Fibroblast of villous mesenchyme (primary cell): ENCODE measurements around the gene GPX3. TPM values are rescaled to one million over a fixed set of nuclear protein-coding genes. Genes with fewer than 3 reads are reported as not detected.

ENCODE experiments used
- DNase-seq: peaks from one replicate; pipeline ENCODE4 v3.0.0-alpha.2; 2010; ENCODE audit warnings: low read depth
- H3K4me3 ChIP-seq: 2 replicates; pipeline ENCODE4 v1.5.1; 2011; ENCODE audit warnings: low read depth, mild to moderate bottlenecking, low read length
- total RNA-seq: library from RNA; depleted of rRNA; stranded (reverse); fragments of >200 nt; gene quantifications from 2 replicates; pipeline ENCODE4 v1.2.3, GENCODE V29; 2012
- TF ChIP-seq, protein P1 (sequence below): IDR thresholded peaks from 2 replicates; pipeline ENCODE4 v1.5.1; 2012; ENCODE audit warnings: low read depth, mild to moderate bottlenecking, low read length; ENCODE audit not compliant: insufficient read depth

The GPX3 gene
- total RNA-seq, 1 donor: 3.9 TPM

DNA sequence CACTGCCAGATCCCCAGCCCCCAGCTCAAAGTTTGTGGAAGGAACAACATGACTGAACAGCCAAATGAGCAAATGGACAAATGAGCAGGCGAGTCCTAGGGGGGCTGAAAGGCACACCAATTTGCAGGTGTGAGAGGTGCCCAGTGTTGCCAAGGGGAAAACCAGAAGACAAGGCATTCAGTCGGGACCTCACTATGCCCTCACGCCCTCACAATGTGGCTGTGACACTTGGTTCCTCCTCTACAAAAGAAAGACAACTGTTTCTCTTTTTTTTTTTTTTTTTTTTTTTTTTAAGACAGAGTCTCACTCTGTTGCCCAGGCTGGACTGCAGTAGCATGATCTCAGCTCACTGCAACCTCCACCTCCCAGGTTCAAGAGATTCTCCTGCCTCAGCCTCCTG, 32.4 kb downstream of the GPX3 start:
- TF ChIP-seq, protein P1, sequence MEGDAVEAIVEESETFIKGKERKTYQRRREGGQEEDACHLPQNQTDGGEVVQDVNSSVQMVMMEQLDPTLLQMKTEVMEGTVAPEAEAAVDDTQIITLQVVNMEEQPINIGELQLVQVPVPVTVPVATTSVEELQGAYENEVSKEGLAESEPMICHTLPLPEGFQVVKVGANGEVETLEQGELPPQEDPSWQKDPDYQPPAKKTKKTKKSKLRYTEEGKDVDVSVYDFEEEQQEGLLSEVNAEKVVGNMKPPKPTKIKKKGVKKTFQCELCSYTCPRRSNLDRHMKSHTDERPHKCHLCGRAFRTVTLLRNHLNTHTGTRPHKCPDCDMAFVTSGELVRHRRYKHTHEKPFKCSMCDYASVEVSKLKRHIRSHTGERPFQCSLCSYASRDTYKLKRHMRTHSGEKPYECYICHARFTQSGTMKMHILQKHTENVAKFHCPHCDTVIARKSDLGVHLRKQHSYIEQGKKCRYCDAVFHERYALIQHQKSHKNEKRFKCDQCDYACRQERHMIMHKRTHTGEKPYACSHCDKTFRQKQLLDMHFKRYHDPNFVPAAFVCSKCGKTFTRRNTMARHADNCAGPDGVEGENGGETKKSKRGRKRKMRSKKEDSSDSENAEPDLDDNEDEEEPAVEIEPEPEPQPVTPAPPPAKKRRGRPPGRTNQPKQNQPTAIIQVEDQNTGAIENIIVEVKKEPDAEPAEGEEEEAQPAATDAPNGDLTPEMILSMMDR: no peak
- no peak overlapping the region for H3K4me3 ChIP-seq
- no peak for DNase-seq

DNA sequence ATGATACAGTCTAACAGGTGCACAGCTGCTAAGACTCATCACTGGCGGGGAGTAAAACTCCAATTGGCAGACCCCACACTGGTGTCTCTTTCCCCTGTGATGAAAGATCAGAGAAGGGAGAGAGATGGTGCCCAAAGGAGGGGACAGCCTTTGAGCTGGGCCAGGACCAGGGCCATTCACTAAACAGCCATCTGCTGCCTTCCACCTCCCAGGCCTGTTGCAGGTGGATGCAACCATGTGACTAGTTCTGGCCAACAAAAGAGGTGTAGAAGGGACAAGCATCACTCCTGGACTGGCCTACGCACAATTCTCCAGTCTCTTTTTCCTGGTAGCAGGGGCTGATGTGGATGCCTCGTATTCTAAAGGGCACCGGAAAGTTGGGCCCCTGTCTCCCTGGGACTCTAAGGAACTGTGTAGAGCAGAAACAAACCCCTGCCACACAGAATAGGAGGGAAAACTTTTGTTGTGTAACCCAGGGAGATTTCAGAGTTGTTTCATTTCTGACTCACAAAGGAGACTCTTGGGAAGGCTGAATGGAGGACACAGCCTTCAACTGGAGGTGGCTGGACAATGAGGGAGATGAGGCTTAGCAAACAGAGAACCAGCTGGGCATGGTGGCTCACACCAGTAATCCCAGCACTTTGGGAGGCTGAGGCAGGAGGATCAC, 33.5 kb downstream of the GPX3 start:
- DNase-seq: no peak
- H3K4me3 ChIP-seq: no peak overlapping the region
- TF ChIP-seq, protein P1: no peak

DNA sequence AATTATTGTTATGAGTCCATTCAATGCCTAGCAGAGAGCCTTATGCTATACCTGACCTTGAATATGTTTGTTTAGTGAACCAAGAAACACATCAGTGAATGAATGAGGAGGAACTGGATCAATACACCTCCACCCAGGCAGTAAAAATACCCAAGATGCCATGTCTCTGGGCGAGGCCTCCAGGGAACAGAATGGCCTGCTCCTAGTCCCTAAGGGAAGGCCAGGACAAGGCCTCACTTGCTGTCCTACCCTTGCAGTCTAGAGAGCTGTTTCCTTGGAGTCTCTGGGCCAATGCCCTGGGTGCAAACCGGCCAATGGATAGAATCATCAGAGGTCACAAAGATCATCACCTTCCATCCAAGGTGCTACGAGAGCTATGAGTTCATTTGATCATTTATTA, 34.3 kb downstream of the GPX3 start:
- TF ChIP-seq, protein P1: no peak
- no peak for DNase-seq
- no peak overlapping the region for H3K4me3 ChIP-seq

DNA sequence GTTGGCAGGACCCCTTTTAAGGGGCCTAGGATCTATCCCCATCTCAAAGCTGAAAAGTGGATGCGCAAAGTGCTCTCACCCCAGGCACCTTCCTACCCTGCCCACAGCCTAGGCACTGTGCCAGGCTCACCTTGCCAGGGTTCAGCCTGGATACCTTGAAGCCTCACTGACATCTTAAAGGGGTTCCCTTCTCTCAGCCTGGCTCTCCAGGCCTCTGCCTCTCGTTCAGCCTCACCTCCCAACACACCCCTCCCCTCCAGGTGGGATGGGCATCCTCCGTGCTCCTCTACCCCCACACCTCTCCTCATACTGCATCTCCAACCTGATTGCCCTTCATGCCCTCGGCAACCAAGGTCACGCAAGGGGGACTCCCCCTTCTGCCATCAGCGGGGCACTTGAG, 34.9 kb downstream of the GPX3 start:
- no peak overlapping the region for H3K4me3 ChIP-seq
- TF ChIP-seq, protein P1: no peak
- no peak for DNase-seq

DNA sequence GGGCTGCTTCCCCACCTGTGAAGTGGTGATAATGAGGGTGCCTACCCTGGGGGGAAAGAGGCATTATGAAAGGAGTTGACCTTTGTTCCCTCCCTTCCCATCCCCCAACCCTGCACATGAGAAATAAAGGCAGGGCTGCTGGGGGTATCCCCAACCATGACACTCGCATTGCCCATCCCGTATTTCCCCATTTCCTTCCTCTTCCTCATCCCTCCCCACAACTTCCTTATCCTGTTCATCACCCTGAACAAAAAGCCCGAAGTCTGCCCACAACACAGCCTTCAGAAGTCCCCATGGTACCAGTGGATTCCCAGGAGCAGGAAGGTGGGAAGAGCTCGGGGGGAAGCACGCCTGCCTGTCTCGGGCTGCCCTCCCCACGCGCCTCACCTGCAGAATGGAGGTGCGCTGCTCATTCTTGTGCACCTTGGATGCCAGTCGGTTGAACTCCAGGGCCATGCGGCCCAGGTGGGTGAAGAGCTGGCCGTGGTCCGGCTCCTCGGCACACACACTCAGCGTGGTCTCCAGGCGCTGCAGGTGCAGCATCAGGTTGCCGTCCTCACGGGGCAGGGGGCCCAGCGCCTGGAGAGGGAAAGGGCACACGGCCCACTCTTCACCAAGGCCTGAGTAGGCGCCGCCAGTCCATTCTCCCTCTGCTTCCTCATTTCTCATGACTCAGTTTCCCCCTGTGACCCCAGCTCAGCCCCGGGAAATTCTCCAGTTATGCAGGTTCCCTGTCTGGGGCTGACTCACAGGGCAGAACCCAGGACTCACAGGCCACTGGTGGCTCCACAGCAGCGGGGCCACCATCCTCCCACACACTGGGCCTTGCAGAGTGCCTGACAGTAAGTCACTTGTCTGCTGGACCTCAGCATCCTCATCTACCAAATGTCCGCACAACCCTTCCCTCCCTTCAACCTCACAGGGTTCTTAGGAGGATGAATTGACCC, 36.3 kb downstream of the GPX3 start:
- DNase-seq: no peak
- TF ChIP-seq, protein P1: no peak
- no peak overlapping the region for H3K4me3 ChIP-seq

DNA sequence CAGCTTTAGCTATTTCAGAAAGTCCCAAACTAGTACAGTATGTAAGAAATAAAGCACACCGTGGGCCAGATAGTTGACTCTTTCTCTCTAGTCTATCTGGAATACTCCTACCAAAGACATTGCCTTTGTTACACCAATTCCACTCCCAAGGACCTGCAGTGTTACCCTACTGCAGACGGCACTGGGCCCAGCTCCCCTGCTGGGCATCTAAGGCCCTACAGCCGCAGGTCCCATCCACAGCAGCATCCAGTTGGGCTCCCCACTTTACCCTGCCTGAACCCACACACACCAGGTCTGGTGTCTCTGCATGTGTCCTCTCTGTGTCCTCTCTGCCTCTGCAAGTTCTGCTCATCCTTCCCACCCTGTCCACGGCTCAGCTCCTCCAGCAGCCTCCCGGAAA, 37.9 kb downstream of the GPX3 start:
- H3K4me3 ChIP-seq: no peak overlapping the region
- DNase-seq: no peak
- TF ChIP-seq, protein P1: no peak
